ENCODE results near the gene TMEM53.

The TMEM53 gene

DNA sequence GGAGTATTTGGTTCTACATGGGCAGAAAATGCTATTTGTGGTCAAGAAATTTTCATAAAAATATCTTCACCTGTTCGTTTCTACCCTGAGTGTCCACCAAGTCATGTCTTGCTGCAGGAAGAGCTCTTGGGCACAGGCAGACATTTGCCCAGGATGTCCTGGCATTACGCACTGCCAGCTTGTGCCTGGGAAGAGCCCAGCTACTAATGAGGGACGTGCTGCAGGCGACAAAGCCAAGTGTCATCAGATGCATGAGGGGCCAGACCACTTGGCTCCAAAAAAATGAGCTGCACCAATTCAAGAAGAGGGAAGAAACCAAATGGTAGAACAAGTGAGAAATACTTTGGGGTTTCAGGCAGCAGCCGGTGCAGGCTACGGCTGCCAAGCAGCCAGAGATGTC is 43.8 kb upstream of the TMEM53 start (continued):
- TF ChIP-seq KLF8 (tag by site-specific recombination; IDR thresholded peaks at IDR 0.05) (no peak), ZBTB17 (tag by site-specific recombination; IDR thresholded peaks at IDR 0.05) (no peak), ZNF274 (IDR thresholded peaks at IDR 0.05; ENCODE audit: low read length) (no peak), ZNF274 (tag by site-specific recombination; IDR thresholded peaks at IDR 0.05; ENCODE audit: borderline replicate concordance) (no peak)
- TF ChIP-seq, protein P1, sequence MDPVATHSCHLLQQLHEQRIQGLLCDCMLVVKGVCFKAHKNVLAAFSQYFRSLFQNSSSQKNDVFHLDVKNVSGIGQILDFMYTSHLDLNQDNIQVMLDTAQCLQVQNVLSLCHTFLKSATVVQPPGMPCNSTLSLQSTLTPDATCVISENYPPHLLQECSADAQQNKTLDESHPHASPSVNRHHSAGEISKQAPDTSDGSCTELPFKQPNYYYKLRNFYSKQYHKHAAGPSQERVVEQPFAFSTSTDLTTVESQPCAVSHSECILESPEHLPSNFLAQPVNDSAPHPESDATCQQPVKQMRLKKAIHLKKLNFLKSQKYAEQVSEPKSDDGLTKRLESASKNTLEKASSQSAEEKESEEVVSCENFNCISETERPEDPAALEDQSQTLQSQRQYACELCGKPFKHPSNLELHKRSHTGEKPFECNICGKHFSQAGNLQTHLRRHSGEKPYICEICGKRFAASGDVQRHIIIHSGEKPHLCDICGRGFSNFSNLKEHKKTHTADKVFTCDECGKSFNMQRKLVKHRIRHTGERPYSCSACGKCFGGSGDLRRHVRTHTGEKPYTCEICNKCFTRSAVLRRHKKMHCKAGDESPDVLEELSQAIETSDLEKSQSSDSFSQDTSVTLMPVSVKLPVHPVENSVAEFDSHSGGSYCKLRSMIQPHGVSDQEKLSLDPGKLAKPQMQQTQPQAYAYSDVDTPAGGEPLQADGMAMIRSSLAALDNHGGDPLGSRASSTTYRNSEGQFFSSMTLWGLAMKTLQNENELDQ (tag by site-specific recombination; IDR thresholded peaks at IDR 0.05; ENCODE audit: low read depth) = no peak

DNA sequence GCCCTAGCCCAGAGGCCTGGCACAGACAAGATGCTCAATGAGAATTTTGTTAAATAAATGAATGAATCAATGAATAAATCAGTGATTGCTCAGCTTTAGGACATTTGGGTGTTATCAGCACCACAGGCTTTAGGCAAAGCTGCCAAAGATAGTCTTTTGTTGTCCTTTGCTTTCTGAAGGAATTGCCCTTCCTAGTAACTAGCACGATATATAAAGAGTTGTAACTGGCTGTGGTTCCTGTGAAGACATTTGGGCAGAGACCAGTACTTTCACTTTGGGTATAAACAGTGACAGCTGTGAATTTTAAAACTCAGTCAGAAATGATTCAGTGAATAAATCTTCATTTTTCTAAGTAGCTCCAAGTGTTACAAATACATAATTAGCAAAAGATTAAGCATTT is 43.4 kb upstream of the TMEM53 start:
- Histone ChIP-seq H3K36me3 (ENCODE audit: control insufficient read depth in 2 of 2, insufficient read depth in 1 of 2, low read length in 2 of 2) (no peaks in the 10 kb centered on the region), H3K4me1 (ENCODE audit: control insufficient read depth, insufficient read depth, low read length) (no peaks in the 10 kb centered on the region), H3K9me3 (ENCODE audit: control insufficient read depth, insufficient read depth, low read depth, low read length) (no peaks in the 10 kb centered on the region), H3K4me3 (ENCODE audit: low read depth, low read length) (no peak overlapping the region), H3K27ac (ENCODE audit: extremely low read depth, low read depth, low read length) (no peak overlapping the region)
- ChIA-PET POLR2A (interaction anchor here (2.1 kb wide), 1 partner anchor 58 kb away, joined by 5 read pairs; the partner anchor contains the start of gene RPS8), CTCF (interaction anchor here (1.1 to 9.1 kb wide), 2 partner anchors 10 to 12 kb away, joined by 5 to 87 read pairs; partner anchors contain the start of gene RNU5D-1)
- TF ChIP-seq ZNF791 (tag by site-specific recombination; IDR thresholded peaks at IDR 0.05) = no peak
- TF ChIP-seq, protein P2, sequence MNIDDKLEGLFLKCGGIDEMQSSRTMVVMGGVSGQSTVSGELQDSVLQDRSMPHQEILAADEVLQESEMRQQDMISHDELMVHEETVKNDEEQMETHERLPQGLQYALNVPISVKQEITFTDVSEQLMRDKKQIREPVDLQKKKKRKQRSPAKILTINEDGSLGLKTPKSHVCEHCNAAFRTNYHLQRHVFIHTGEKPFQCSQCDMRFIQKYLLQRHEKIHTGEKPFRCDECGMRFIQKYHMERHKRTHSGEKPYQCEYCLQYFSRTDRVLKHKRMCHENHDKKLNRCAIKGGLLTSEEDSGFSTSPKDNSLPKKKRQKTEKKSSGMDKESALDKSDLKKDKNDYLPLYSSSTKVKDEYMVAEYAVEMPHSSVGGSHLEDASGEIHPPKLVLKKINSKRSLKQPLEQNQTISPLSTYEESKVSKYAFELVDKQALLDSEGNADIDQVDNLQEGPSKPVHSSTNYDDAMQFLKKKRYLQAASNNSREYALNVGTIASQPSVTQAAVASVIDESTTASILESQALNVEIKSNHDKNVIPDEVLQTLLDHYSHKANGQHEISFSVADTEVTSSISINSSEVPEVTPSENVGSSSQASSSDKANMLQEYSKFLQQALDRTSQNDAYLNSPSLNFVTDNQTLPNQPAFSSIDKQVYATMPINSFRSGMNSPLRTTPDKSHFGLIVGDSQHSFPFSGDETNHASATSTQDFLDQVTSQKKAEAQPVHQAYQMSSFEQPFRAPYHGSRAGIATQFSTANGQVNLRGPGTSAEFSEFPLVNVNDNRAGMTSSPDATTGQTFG (tag by site-specific recombination; IDR thresholded peaks at IDR 0.05; ENCODE audit: borderline replicate concordance) = no peak

DNA sequence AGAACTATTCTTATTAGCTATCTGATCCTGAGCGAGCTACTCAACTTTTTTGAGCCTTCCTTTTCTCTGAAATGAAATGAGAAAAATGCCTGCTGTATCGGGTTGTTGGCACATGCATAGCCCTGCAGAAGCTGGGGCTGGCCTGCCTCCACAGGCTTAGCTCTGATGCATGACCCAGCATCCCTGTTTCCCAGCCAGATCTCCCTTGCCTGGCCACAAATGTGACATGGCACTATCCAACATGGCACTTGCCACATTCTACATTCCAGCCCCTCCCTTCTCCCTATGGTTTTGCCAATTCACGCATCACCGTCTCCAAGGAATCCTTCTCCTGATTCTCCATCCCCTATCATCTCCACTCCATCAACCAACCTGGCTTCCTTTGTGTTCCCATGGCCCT is 42.9 kb upstream of the TMEM53 start:
- CTCF ChIA-PET = interaction anchor here (1.1 to 9.1 kb wide), 2 partner anchors 10 to 13 kb away, joined by 5 to 87 read pairs; partner anchors contain the start of gene RNU5D-1

More for the DNA sequence above, 42.9 kb upstream of the TMEM53 start:
- TF ChIP-seq IKZF3 (tag by site-specific recombination; IDR thresholded peaks at IDR 0.05) (no peak), GFI1B (tag by site-specific recombination; IDR thresholded peaks at IDR 0.05) (no peak), WT1 (tag by site-specific recombination; IDR thresholded peaks at IDR 0.05) (no peak), ZNF707 (tag by site-specific recombination; IDR thresholded peaks at IDR 0.05) (no peak)
- TF ChIP-seq, protein P3, sequence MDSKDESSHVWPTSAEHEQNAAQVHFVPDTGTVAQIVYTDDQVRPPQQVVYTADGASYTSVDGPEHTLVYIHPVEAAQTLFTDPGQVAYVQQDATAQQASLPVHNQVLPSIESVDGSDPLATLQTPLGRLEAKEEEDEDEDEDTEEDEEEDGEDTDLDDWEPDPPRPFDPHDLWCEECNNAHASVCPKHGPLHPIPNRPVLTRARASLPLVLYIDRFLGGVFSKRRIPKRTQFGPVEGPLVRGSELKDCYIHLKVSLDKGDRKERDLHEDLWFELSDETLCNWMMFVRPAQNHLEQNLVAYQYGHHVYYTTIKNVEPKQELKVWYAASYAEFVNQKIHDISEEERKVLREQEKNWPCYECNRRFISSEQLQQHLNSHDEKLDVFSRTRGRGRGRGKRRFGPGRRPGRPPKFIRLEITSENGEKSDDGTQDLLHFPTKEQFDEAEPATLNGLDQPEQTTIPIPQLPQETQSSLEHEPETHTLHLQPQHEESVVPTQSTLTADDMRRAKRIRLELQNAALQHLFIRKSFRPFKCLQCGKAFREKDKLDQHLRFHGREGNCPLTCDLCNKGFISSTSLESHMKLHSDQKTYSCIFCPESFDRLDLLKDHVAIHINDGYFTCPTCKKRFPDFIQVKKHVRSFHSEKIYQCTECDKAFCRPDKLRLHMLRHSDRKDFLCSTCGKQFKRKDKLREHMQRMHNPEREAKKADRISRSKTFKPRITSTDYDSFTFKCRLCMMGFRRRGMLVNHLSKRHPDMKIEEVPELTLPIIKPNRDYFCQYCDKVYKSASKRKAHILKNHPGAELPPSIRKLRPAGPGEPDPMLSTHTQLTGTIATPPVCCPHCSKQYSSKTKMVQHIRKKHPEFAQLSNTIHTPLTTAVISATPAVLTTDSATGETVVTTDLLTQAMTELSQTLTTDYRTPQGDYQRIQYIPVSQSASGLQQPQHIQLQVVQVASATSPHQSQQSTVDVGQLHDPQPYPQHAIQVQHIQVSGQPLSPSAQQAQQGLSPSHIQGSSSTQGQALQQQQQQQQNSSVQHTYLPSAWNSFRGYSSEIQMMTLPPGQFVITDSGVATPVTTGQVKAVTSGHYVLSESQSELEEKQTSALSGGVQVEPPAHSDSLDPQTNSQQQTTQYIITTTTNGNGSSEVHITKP (tag by site-specific recombination; IDR thresholded peaks at IDR 0.05) = peak; percentile 40; the same call in 1 of the 2 replicates
- no peaks in the 10 kb centered on the region for H3K4me1 ChIP-seq (ENCODE audit: control insufficient read depth, insufficient read depth, low read length)
- POLR2A ChIA-PET = interaction anchor here (2.1 kb wide), 1 partner anchor 58 kb away, joined by 5 read pairs; the partner anchor contains the start of gene RPS8
- H3K9me3 ChIP-seq (ENCODE audit: control insufficient read depth, insufficient read depth, low read depth, low read length) = no peaks in the 10 kb centered on the region
- no peaks in the 10 kb centered on the region for H3K36me3 ChIP-seq (ENCODE audit: control insufficient read depth in 2 of 2, insufficient read depth in 1 of 2, low read length in 2 of 2)
- H3K4me3 ChIP-seq (ENCODE audit: low read depth, low read length) = no peak overlapping the region
- no peak overlapping the region for H3K27ac ChIP-seq (ENCODE audit: extremely low read depth, low read depth, low read length)

Data from HEK293 (cell line).